Transverse colon (tissue), 4 donors: ENCODE measurements around the gene CCDC85C. TPM values are rescaled to one million over a fixed set of nuclear protein-coding genes. Genes with fewer than 3 reads are reported as not detected.
A peak's percentile ranks its signal among the peaks of the same experiment; 100 is the strongest.

Experiments used
- DNase-seq: peaks from one replicate; pipeline ENCODE4 v3.0.0-alpha.2; 2019
- H3K27ac ChIP-seq, 4 donors: fragments of 200-600 bp; sonication (generic); 2 replicates each; pipeline ENCODE4 v1.5.1; 2016 to 2018; ENCODE audit warnings: inconsistent platforms in 4 of 4
- H3K27me3 ChIP-seq: fragments of 200-600 bp; sonication (generic); 2 replicates; pipeline ENCODE4 v1.5.1; 2017; ENCODE audit warnings: inconsistent platforms
- H3K36me3 ChIP-seq, 4 donors: fragments of 200-600 bp; sonication (generic); 2 replicates each; pipeline ENCODE4 v1.5.1; 2017 to 2019; ENCODE audit warnings: inconsistent platforms in 4 of 4
- H3K4me1 ChIP-seq, 4 donors: fragments of 200-600 bp; sonication (generic); 2 replicates each; pipeline ENCODE4 v1.5.1; 2017 to 2020; ENCODE audit warnings: inconsistent platforms in 4 of 4
- H3K4me3 ChIP-seq, 4 donors: fragments of 200-600 bp; sonication (generic); 1 replicate in 1 of 4; 2 replicates in 3 of 4; pipeline versions ENCODE4 v1.5.1 to v1.6.1; 2017 to 2019; ENCODE audit warnings: inconsistent platforms in 4 of 4
- H3K9me3 ChIP-seq, 2 donors: fragments of 200-600 bp; sonication (generic); 2 replicates each; pipeline ENCODE4 v1.5.1; 2017 to 2019; ENCODE audit warnings: inconsistent platforms in 2 of 2
- CTCF ChIP-seq, 5 experiments: fragments of 200-600 bp in 3 of 5; fragments of 450-650 bp in 2 of 5; sonication (generic) in 3 of 5; IDR thresholded peaks; 1 replicate in 2 of 5; 2 replicates in 3 of 5; pipeline ENCODE4 v1.5.1; 2016 to 2017; ENCODE audit warnings: antibody characterized with exemption in 5 of 5, inconsistent platforms in 3 of 5, mild to moderate bottlenecking in 2 of 5, moderate library complexity in 1 of 5
- EP300 ChIP-seq: sonication (generic); formaldehyde crosslinking; IDR thresholded peaks from one replicate; pipeline ENCODE4 v1.6.1; 2017; ENCODE audit warnings: antibody characterized with exemption, low read depth
- POLR2A ChIP-seq: fragments of 450-650 bp; IDR thresholded peaks from one replicate; pipeline ENCODE4 v1.6.1; 2016; ENCODE audit warnings: antibody characterized with exemption, mild to moderate bottlenecking, moderate library complexity
- POLR2AphosphoS5 ChIP-seq, 3 donors: sonication (generic); formaldehyde crosslinking; IDR thresholded peaks; one replicate each; pipeline ENCODE4 v1.6.1; 2016; ENCODE audit warnings: antibody characterized with exemption in 3 of 3
- WGBS, 2 donors: methylation state at CpG; one replicate each; pipeline ENCODE4 v1.1.5; 2018; ENCODE audit warnings: low coverage in 1 of 2; 5-methylcytosine and 5-hydroxymethylcytosine counted together
- in situ Hi-C, 4 donors: fragments of 200-750 bp; cut with MboI; loops; one replicate each; pipeline versions ENCODE4 v1.15.0 to v1.15.1; 2017; ENCODE audit warnings: low sequenced_read_pairs in 3 of 4, low pct_ligation_motif_present in 1 of 4, low pct_unique_long_range_greater_than_20kb in 1 of 4
- intact Hi-C: fragments of 100-400 bp; cut with DNase I; formaldehyde crosslinking; loops from one replicate; pipeline ENCODE4 v1.15.1; 2023; ENCODE audit warnings: low total_unique reads
- total RNA-seq, 4 donors: library from RNA; depleted of rRNA; stranded (reverse); fragments of >200 nt; gene quantifications; one replicate each; pipeline ENCODE4 v1.1.0, GENCODE V29; 2016

Gene CCDC85C
- total RNA-seq, 4 donors from 2014 or later, result 19.3 to 55.4 (median 45.7) TPM

- Histone ChIP-seq H3K27me3 (no peaks in the 10 kb centered on the region), H3K9me3 (no peaks in the 10 kb centered on the region), H3K4me3 (no peak overlapping the region), H3K36me3 (no peaks in the 10 kb centered on the region), H3K27ac (peak overlapping the region; percentile 13 to 59 (median 53)), H3K4me1 (peaks cover 28 to 59% (median 40%) of the 10 kb centered on the region in 4 donors)
- WGBS, 2 donors, result 86 to 90% methylated on average over 3 to 18 of the region's 18 CpGs
- in situ Hi-C loops (no loop called here), intact Hi-C loops (no loop called here)
- TF ChIP-seq CTCF (IDR thresholded peaks at IDR 0.05), result no peak
- no peak for TF ChIP-seq POLR2AphosphoS5 (IDR thresholded peaks at IDR 0.05)
- TF ChIP-seq POLR2A, result no peak
- TF ChIP-seq EP300, result no peak
- DNase-seq, result no peak
Measured at GRCh38 chr14:99587460-99588278, 16.3 kb downstream of the CCDC85C start.

DNA sequence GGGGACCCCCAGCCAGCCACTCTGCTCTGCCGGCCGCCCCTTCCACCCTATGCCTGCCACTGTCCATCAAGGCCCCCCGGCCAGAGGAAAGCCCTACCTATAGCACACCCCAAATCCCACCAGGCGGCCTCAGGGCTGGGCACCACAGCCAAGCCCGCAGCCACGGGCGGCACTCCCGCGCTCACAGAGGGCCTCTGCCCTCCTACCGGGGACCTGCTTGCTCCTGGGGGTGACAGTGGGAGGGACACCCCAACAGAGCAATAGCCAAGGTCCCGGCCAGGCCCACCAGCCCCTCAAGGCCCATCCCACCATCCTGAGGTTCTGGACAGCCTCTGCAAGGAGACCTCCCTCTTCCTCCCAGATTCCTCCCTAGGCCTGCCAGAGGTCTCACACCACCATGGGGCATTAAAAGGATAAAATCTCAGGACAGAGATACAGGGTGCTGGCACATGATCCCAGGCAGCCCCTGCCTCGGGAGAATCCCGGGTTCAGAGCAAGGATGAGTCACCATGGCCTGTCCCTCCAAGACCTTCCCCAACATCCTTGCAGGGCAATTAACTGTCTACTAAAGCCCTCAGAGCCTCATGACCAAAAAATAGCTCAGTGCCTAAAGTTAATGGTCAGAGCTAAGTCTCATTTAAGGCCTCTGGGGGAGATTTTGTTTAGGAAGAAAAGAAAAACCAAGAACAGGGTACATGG, 17.1 kb downstream of the CCDC85C start:
- H3K4me3 ChIP-seq, result no peak overlapping the region
- peak overlapping the region; percentile 13 to 59 (median 53) for H3K27ac ChIP-seq
- H3K4me1 ChIP-seq, result peaks cover 25 to 54% (median 40%) of the 10 kb centered on the region in 4 donors
- in situ Hi-C loops (no loop called here), intact Hi-C loops (no loop called here)
- no peaks in the 10 kb centered on the region for H3K9me3 ChIP-seq
- H3K36me3 ChIP-seq, result no peaks in the 10 kb centered on the region
- WGBS, 2 donors, result 85% methylated on average over 12 of the region's 13 CpGs; no CpG with 5 or more reads in 1 of the 2 donors
- TF ChIP-seq CTCF (IDR thresholded peaks at IDR 0.05) (no peak), POLR2A (no peak), EP300 (no peak), POLR2AphosphoS5 (IDR thresholded peaks at IDR 0.05) (no peak)
- H3K27me3 ChIP-seq, result no peaks in the 10 kb centered on the region
- DNase-seq, result no peak

DNA sequence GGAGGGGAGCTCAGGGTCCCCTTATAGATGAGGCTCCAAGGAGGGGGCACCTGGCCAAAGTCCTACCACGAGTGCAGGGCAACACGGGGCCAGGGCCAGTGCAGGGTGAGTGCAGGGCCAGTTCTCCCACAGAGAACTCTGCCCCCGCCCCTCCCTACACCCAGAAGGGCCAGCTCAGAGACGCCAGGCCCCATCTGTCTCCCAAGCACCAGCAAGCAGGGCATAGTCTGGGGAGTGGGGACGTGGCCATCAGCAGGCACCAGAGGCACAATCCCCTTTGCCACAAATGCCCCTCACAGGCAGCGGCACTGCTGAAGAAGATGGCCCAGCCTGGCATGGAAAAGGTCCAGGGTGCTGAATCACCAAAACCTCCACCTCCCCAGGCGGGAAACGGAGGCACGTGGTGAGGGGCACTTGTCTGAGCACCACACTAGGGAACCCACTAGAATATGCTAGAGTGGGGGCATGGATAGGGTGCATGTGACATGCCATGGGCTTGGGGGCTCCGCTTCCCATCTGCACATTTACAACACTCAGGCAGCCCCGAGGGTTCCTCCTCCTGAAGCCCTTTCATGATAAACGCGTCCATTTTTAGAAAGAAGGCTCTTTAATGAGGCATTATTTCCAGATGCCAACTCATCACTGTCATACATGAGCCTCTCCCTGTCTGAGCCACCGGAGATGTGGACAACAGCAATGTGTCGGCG, 17.8 kb downstream of the CCDC85C start:
- DNase-seq, result no peak
- Histone ChIP-seq H3K4me1 (peaks cover 23 to 51% (median 38%) of the 10 kb centered on the region in 4 donors), H3K27me3 (no peaks in the 10 kb centered on the region), H3K36me3 (no peaks in the 10 kb centered on the region), H3K9me3 (no peaks in the 10 kb centered on the region), H3K4me3 (no peak overlapping the region), H3K27ac (peak overlapping the region in 2 of 4 donors; percentile 9 to 15)
- in situ Hi-C loops (no loop called here), intact Hi-C loops (no loop called here)
- 72% methylated on average over 16 of the region's 16 CpGs; no CpG with 5 or more reads in 1 of the 2 donors for WGBS, 2 donors
- no peak for TF ChIP-seq EP300
- no peak for TF ChIP-seq CTCF (IDR thresholded peaks at IDR 0.05)
- TF ChIP-seq POLR2AphosphoS5 (IDR thresholded peaks at IDR 0.05), result no peak
- TF ChIP-seq POLR2A, result no peak

- intact Hi-C loops, result no loop called here
Measured at GRCh38 chr14:99584823-99585222, 19.2 kb downstream of the CCDC85C start.

More at GRCh38 chr14:99584823-99585222, 19.2 kb downstream of the CCDC85C start:
- TF ChIP-seq POLR2AphosphoS5 (IDR thresholded peaks at IDR 0.05) (no peak), POLR2A (no peak), EP300 (no peak), CTCF (IDR thresholded peaks at IDR 0.05) (no peak)
- in situ Hi-C loops, result no loop called here
- Histone ChIP-seq H3K27me3 (no peaks in the 10 kb centered on the region), H3K4me1 (peaks cover 16 to 51% (median 39%) of the 10 kb centered on the region in 4 donors), H3K4me3 (no peak overlapping the region), H3K27ac (no peak overlapping the region), H3K9me3 (no peaks in the 10 kb centered on the region), H3K36me3 (no peaks in the 10 kb centered on the region)
- no peak for DNase-seq
- WGBS, 2 donors, result 86% methylated on average over 3 of the region's 3 CpGs; no CpG with 5 or more reads in 1 of the 2 donors
